ENCODE data around the gene RASA3.
A peak's percentile ranks its signal among the peaks of the same experiment; 100 is the strongest.

RASA3 gene

GRCh38 chr13:114067886-114068651 is 64.4 kb downstream of the RASA3 start:
- no peak for DNase-seq (ENCODE audit: low read depth)

- no peak for DNase-seq (ENCODE audit: low read depth)
Observed at GRCh38 chr13:114067381-114067885, 65.0 kb downstream of the RASA3 start.

GRCh38 chr13:114066956-114067355 is 65.5 kb downstream of the RASA3 start:
- DNase-seq (ENCODE audit: low read depth), result no peak

GRCh38 chr13:114065926-114066774 is 66.3 kb downstream of the RASA3 start:
- no peak for DNase-seq (ENCODE audit: low read depth)

- peak; percentile 90 for DNase-seq (ENCODE audit: low read depth)
Observed at GRCh38 chr13:114065141-114065925, 67.1 kb downstream of the RASA3 start.

- DNase-seq (ENCODE audit: low read depth), result peak; percentile 30
Observed at GRCh38 chr13:114064450-114065140, 67.8 kb downstream of the RASA3 start.

GRCh38 chr13:114063545-114064449 is 68.6 kb downstream of the RASA3 start:
- no peak for DNase-seq (ENCODE audit: low read depth)

- no peak for DNase-seq (ENCODE audit: low read depth)
Observed at GRCh38 chr13:114062754-114063153, 69.7 kb downstream of the RASA3 start.

GRCh38 chr13:114062341-114062740 is 70.1 kb downstream of the RASA3 start:
- DNase-seq (ENCODE audit: low read depth), result no peak

- no peak for DNase-seq (ENCODE audit: low read depth)
Observed at GRCh38 chr13:114061744-114062143, 70.7 kb downstream of the RASA3 start.

GRCh38 chr13:114061047-114061446 is 71.4 kb downstream of the RASA3 start:
- no peak for DNase-seq (ENCODE audit: low read depth)

- DNase-seq (ENCODE audit: low read depth), result no peak
Observed at GRCh38 chr13:114059946-114060860, 72.2 kb downstream of the RASA3 start.

GRCh38 chr13:114059428-114059827 is 73.0 kb downstream of the RASA3 start:
- no peak for DNase-seq (ENCODE audit: low read depth)

- DNase-seq (ENCODE audit: low read depth), result no peak
Observed at GRCh38 chr13:114058051-114058867, 74.2 kb downstream of the RASA3 start.

- DNase-seq (ENCODE audit: low read depth), result no peak
Observed at GRCh38 chr13:114057166-114058050, 75.0 kb downstream of the RASA3 start.

- DNase-seq (ENCODE audit: low read depth), result no peak
Observed at GRCh38 chr13:114056205-114057013, 76.0 kb downstream of the RASA3 start.

GRCh38 chr13:114055766-114056165 is 76.7 kb downstream of the RASA3 start:
- DNase-seq (ENCODE audit: low read depth), result no peak

Measured in HS-27A (cell line).